Measurements from ENCODE around the gene ERG.

DNA sequence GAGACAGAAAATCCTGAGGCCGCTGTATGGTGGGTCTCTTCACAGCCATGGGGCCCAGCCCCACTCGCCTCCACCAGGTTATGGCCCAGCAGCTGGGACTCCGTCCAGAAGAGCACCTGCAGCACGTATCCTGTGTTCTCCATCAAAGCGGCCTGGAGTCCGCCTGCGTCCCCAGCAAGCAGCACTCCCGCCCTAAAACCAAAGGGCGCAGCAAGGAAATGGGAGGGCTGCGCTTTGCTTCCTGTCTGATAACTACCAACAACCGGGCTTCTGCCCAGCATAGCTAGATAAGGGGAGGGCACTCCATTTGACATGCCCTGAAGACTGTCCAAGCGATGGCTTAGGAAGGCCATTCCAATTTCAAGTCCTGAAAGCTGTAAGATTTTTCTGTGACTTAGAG is 121.6 kb downstream of the ERG start:
- TF ChIP-seq EZH2 (IDR thresholded peaks at IDR 0.05; ENCODE audit: low read depth, unreplicated experiment) (no peak), ZNF331 (CRISPR knock-in tag; IDR thresholded peaks at IDR 0.05; ENCODE audit: low read depth) (no peak), POLR2AphosphoS5 (IDR thresholded peaks at IDR 0.05; ENCODE audit: low read depth) (no peak)
- TF ChIP-seq, protein P1, sequence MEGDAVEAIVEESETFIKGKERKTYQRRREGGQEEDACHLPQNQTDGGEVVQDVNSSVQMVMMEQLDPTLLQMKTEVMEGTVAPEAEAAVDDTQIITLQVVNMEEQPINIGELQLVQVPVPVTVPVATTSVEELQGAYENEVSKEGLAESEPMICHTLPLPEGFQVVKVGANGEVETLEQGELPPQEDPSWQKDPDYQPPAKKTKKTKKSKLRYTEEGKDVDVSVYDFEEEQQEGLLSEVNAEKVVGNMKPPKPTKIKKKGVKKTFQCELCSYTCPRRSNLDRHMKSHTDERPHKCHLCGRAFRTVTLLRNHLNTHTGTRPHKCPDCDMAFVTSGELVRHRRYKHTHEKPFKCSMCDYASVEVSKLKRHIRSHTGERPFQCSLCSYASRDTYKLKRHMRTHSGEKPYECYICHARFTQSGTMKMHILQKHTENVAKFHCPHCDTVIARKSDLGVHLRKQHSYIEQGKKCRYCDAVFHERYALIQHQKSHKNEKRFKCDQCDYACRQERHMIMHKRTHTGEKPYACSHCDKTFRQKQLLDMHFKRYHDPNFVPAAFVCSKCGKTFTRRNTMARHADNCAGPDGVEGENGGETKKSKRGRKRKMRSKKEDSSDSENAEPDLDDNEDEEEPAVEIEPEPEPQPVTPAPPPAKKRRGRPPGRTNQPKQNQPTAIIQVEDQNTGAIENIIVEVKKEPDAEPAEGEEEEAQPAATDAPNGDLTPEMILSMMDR (conservative IDR thresholded peaks at IDR 0.05; ENCODE audit: low read depth in 2 of 2), result no peak
- TF ChIP-seq, protein P2, sequence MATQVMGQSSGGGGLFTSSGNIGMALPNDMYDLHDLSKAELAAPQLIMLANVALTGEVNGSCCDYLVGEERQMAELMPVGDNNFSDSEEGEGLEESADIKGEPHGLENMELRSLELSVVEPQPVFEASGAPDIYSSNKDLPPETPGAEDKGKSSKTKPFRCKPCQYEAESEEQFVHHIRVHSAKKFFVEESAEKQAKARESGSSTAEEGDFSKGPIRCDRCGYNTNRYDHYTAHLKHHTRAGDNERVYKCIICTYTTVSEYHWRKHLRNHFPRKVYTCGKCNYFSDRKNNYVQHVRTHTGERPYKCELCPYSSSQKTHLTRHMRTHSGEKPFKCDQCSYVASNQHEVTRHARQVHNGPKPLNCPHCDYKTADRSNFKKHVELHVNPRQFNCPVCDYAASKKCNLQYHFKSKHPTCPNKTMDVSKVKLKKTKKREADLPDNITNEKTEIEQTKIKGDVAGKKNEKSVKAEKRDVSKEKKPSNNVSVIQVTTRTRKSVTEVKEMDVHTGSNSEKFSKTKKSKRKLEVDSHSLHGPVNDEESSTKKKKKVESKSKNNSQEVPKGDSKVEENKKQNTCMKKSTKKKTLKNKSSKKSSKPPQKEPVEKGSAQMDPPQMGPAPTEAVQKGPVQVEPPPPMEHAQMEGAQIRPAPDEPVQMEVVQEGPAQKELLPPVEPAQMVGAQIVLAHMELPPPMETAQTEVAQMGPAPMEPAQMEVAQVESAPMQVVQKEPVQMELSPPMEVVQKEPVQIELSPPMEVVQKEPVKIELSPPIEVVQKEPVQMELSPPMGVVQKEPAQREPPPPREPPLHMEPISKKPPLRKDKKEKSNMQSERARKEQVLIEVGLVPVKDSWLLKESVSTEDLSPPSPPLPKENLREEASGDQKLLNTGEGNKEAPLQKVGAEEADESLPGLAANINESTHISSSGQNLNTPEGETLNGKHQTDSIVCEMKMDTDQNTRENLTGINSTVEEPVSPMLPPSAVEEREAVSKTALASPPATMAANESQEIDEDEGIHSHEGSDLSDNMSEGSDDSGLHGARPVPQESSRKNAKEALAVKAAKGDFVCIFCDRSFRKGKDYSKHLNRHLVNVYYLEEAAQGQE (IDR thresholded peaks at IDR 0.05; ENCODE audit: unreplicated experiment), result no peak
- TF ChIP-seq, protein P3, sequence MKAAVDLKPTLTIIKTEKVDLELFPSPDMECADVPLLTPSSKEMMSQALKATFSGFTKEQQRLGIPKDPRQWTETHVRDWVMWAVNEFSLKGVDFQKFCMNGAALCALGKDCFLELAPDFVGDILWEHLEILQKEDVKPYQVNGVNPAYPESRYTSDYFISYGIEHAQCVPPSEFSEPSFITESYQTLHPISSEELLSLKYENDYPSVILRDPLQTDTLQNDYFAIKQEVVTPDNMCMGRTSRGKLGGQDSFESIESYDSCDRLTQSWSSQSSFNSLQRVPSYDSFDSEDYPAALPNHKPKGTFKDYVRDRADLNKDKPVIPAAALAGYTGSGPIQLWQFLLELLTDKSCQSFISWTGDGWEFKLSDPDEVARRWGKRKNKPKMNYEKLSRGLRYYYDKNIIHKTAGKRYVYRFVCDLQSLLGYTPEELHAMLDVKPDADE (IDR thresholded peaks at IDR 0.05), result no peak
